Measurements from ENCODE around the gene IRF8.

GRCh38 chr16:85969159-85969558 is 70.2 kb downstream of the IRF8 start:
- TF ChIP-seq CTCF (IDR thresholded peaks at IDR 0.05; ENCODE audit: borderline replicate concordance, extremely low read depth, low read length, poor library complexity, severe bottlenecking) (no peak), EZH2 (IDR thresholded peaks at IDR 0.05; ENCODE audit: borderline replicate concordance, low read depth, low read length, severe bottlenecking) (no peak)
